AG04450 (cell line): ENCODE results near the gene PEPD. TPM values are rescaled to one million over a fixed set of nuclear protein-coding genes. Genes with fewer than 3 reads are reported as not detected.

ENCODE experiments used
- CTCF ChIA-PET: fragments of 300-600, 350-600 bp; formaldehyde crosslinking; extraction: SDS; loops from one replicate; lab custom pipeline; 2022; ENCODE audit warnings: antibody characterized with exemption, inconsistent platforms; lab: Charles Lee
- POLR2A ChIA-PET: fragments of 350-600 bp; formaldehyde crosslinking; extraction: SDS; loops from one replicate; lab custom pipeline; 2021; ENCODE audit warnings: antibody characterized with exemption, inconsistent platforms; lab: Yijun Ruan, JAX
- DNase-seq: peaks from one replicate; pipeline ENCODE4 v3.0.0-alpha.2; 2011; ENCODE audit warnings: low read depth, low spot score
- H3K27ac ChIP-seq: one replicate; pipeline ENCODE4 v1.5.1; 2012; ENCODE audit warnings: low read depth, low read length, control low read depth
- H3K27me3 ChIP-seq: one replicate; pipeline ENCODE4 v1.6.0; 2012; ENCODE audit warnings: low read length; ENCODE audit not compliant: control insufficient read depth, insufficient read depth
- H3K4me3 ChIP-seq: 2 replicates; pipeline ENCODE4 v1.5.1; 2011; ENCODE audit warnings: mild to moderate bottlenecking, low read depth, low read length, control low read depth
- H3K9me3 ChIP-seq: 2 replicates; pipeline ENCODE4 v1.5.1; 2012; ENCODE audit warnings: low read length; ENCODE audit not compliant: control insufficient read depth, insufficient read depth
- polyA plus RNA-seq: library from polyadenylated mRNA; depleted of rRNA; stranded (reverse); fragments of >200 nt; gene quantifications from 2 replicates; pipeline ENCODE4 v1.2.3, GENCODE V29; 2011
- TF ChIP-seq, protein P1 (sequence below): IDR thresholded peaks from 2 replicates; pipeline ENCODE4 v1.5.1; 2011; ENCODE audit warnings: low read depth, low read length, control low read depth, inconsistent platforms

The PEPD gene
- polyA plus RNA-seq, 1 experiment: 67.1 TPM

DNA sequence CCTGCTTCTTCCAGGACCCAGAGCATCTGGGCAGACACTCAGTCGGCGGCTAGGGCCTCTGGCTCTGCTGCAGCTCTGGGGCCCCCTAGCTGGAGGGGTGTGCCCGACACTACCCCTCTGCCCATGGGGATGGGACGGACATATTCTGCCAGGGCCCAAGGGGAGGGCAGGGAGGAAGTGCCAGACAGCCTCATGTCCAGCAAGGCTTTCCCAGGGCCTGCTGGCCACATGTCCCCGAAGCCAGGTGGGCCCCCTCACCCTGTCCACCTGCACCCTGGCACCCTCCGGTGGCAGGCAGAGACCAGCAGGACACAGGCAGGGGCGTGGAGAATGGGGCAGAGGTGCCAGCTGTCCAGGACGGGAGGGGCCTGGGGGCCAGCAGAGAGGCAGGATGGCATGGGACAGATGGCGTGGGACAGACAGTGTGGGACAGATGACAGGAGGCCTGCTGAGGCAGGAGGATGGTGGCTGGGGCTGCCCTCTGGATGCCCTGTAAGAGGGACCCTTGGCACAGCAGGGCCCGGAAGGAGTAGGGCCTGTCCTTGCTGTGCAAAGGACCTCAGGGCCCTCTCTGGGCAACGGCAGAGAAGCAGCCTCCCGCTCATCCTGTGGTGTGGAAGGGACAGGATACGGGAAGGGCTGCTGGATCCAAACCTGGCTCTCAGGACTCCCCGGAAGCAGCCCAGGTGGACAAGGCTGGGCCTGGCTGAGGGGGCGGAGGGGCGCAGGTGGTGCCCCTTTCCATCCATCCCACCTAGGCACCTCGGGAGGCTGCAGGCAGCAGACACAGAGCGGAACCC, 119.0 kb downstream of the PEPD start:
- Histone ChIP-seq H3K4me3 (no peak overlapping the region), H3K27ac (no peak overlapping the region), H3K27me3 (no peaks in the 10 kb centered on the region), H3K9me3 (no peaks in the 10 kb centered on the region)
- DNase-seq: no peak
- CTCF ChIA-PET: interaction anchor here (0.6 to 0.9 kb wide), 2 partner anchors 161 to 166 kb away, joined by 3 to 4 read pairs; no protein-coding TSS in a partner anchor
- TF ChIP-seq, protein P1, sequence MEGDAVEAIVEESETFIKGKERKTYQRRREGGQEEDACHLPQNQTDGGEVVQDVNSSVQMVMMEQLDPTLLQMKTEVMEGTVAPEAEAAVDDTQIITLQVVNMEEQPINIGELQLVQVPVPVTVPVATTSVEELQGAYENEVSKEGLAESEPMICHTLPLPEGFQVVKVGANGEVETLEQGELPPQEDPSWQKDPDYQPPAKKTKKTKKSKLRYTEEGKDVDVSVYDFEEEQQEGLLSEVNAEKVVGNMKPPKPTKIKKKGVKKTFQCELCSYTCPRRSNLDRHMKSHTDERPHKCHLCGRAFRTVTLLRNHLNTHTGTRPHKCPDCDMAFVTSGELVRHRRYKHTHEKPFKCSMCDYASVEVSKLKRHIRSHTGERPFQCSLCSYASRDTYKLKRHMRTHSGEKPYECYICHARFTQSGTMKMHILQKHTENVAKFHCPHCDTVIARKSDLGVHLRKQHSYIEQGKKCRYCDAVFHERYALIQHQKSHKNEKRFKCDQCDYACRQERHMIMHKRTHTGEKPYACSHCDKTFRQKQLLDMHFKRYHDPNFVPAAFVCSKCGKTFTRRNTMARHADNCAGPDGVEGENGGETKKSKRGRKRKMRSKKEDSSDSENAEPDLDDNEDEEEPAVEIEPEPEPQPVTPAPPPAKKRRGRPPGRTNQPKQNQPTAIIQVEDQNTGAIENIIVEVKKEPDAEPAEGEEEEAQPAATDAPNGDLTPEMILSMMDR: no peak
- POLR2A ChIA-PET: no interaction called here

DNA sequence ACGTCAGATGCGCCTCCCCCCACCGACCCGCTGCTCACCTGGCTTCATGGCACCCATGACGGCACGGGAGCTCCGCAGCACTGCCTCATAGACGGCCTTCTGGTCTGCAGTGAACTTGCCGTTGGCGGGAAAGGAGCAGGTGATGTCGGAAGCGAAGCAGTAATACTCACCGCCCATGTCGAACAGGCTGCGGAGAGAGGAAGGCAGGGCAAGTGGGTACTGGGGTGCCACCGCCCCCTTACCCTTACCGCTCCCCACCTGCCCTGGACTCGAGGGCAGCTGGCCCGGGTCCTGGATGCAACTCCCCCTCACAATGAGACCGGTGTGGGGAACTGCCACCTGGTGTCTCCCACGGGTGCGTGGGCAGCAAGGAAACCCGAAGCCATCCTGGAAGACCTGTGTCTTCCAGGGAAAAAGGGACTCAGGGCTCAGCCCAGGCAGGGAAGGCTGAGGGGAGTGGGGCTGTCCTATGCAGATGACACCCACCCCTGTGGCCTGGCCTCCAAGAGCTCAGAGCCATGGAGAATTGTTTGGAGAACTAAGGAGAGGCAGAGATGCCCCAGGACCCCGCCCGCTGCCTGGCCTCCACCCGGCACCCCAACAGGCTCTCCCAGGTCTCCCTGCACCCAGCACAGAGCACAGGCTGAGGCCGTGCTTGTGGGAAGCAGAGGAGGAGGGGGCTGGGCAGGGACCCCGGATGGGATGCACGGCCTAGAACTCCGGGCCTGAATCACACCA, 119.7 kb downstream of the PEPD start:
- POLR2A ChIA-PET: no interaction called here
- CTCF ChIA-PET: interaction anchor here (0.6 to 0.9 kb wide), 2 partner anchors 160 to 165 kb away, joined by 3 to 4 read pairs; no protein-coding TSS in a partner anchor
- no peak for DNase-seq
- TF ChIP-seq, protein P1: no peak
- Histone ChIP-seq H3K27ac (no peak overlapping the region), H3K4me3 (no peak overlapping the region), H3K9me3 (no peaks in the 10 kb centered on the region), H3K27me3 (no peaks in the 10 kb centered on the region)

DNA sequence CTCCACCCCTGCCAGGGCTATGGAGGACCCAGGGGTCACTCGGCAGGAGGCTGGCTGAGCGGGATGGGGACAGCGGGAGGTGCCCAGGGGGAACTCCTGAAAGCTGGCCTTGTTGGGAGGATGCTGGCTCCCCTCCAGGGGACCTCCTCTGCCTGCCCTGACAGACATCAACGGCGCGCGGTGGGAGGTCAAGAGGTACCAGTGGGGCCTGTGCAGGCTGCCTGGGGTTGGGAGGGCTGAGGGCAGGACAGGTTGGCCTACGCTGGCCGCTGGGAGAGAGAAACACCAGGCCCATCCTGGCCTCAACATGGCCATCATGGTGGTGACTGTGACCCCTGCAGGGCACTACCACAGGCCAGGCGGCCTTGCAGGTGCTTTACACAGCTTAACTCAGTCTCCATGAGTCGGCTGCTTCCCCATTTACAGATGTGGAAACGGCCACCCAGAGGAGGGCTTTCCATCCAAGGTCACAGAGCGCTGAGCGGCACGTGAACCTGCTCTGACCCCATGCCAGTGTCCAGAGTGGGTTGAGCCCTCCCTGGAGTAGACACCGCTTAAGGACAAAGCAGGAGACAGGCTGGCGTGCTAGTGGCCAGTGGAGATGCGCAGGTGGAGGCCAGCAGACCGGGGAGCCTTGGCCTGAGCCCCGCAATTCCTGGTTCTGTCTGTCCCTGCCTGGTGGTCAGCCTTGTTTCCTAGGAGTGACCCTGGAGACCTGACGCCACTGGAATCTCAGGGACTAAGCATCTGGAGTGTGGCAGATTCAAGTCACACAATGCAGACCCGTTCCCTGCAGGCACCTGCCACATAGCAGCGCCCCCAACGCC, 120.5 kb downstream of the PEPD start:
- Histone ChIP-seq H3K9me3 (no peaks in the 10 kb centered on the region), H3K4me3 (no peak overlapping the region), H3K27me3 (no peaks in the 10 kb centered on the region), H3K27ac (peak overlapping the region; percentile 11)
- ChIA-PET POLR2A (no interaction called here), CTCF (no interaction called here)
- TF ChIP-seq, protein P1: no peak
- DNase-seq: no peak

DNA sequence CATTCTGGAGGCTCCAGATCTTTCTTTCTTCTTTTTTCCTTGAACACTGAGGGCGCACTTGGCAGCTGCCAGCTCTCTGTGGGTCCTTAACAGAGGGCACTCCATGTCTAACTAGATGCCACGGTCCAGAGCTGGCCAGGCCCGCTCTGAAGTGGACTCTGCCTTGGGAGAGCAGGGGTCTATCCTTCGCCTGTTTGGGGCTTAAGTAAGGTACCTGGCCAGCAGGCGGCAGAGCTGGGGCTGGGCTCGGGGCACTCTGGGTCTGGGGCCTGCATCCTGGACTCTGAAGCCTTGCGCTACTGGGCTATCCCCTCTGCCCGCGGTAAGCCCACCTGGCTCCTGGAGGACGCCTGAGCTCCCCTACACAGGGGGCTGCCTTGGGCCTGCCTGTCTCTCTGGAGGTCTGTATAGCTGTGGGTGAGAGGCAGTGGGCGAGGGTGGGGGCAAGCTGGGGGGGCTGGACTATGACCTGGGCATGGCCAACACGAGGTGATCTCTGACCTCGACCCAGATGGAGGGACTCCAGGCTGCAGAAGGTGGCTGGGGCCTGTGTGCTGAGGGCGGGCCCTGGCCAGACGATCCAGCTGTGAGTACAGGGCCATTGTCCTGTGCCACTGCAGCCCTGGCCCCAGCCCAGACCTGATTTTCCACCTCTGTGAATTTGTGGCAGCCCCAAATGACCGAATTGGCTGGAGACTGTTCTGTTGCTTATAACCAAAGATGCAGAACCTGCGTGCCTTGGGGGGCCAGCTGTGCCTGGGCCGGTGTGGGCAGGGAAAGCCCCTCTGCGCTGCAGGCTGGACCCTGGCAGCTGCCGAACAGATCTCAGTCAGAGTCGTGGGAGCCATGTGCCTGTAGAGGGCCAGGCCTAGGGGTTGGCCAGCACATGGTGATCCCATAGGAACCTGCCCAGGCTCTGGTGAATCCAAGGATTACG, 121.6 kb downstream of the PEPD start:
- TF ChIP-seq, protein P1: no peak
- H3K27me3 ChIP-seq: no peaks in the 10 kb centered on the region
- POLR2A ChIA-PET: interaction anchor here (0.6 kb wide), 1 partner anchor 1014 kb away, joined by 3 read pairs; no protein-coding TSS in a partner anchor
- no peak for DNase-seq
- no peak overlapping the region for H3K4me3 ChIP-seq
- H3K27ac ChIP-seq: no peak overlapping the region
- no peaks in the 10 kb centered on the region for H3K9me3 ChIP-seq
- CTCF ChIA-PET: interaction anchor here (1.4 to 2.0 kb wide), 2 partner anchors 31 to 164 kb away, joined by 3 to 7 read pairs; no protein-coding TSS in a partner anchor
